Right atrium auricular region (tissue), 2 donors: ENCODE data around the gene SPATA18. TPM values are rescaled to one million over a fixed set of nuclear protein-coding genes. Genes with fewer than 3 reads are reported as not detected.

Source experiments
- DNase-seq: peaks from one replicate; pipeline ENCODE4 v3.0.0-alpha.2; 2019; ENCODE audit warnings: low spot score
- H3K27ac ChIP-seq, 2 donors: fragments of 200-600 bp; sonication (generic); 1 replicate in 1 of 2; 2 replicates in 1 of 2; pipeline ENCODE4 v1.5.1; 2016 to 2019
- H3K27me3 ChIP-seq, 2 donors: fragments of 200-600 bp; sonication (generic); one replicate each; pipeline versions ENCODE4 v1.5.1 to v1.6.0; 2017 to 2019
- H3K36me3 ChIP-seq: fragments of 200-600 bp; sonication (generic); one replicate; pipeline ENCODE4 v1.5.1; 2016
- H3K4me1 ChIP-seq, 2 donors: fragments of 200-600 bp; sonication (generic); one replicate each; pipeline versions ENCODE4 v1.5.1 to v1.6.0; 2017 to 2019
- H3K4me3 ChIP-seq, 2 donors: fragments of 200-600 bp; sonication (generic); 1 replicate in 1 of 2; 2 replicates in 1 of 2; pipeline ENCODE4 v1.5.1; 2017 to 2019; ENCODE audit warnings: mild to moderate bottlenecking in 1 of 2, moderate library complexity in 1 of 2
- H3K9me3 ChIP-seq, 2 donors: fragments of 200-600 bp; sonication (generic); one replicate each; pipeline ENCODE4 v1.5.1; 2019
- CTCF ChIP-seq, 2 donors: fragments of 200-600 bp; sonication (generic); IDR thresholded peaks; one replicate each; pipeline ENCODE4 v1.5.1; 2019; ENCODE audit warnings: antibody characterized with exemption in 2 of 2
- total RNA-seq, 2 donors: library from RNA; depleted of rRNA; stranded (reverse); fragments of >200 nt; gene quantifications; one replicate each; pipeline ENCODE4 v1.1.0, GENCODE V29; 2016

Gene SPATA18
- total RNA-seq, 2 donors from 2014 or later: 2.2 to 4.3 TPM

GRCh38 chr4:52012651-52013050 is 38.5 kb upstream of the SPATA18 start:
- H3K36me3 ChIP-seq: no peaks in the 10 kb centered on the region
- DNase-seq: no peak
- H3K4me3 ChIP-seq: no peak overlapping the region
- no peaks in the 10 kb centered on the region for H3K27me3 ChIP-seq
- H3K4me1 ChIP-seq: no peaks in the 10 kb centered on the region
- TF ChIP-seq CTCF (IDR thresholded peaks at IDR 0.05): no peak
- no peak overlapping the region for H3K27ac ChIP-seq
- no peaks in the 10 kb centered on the region for H3K9me3 ChIP-seq

- Histone ChIP-seq H3K36me3 (no peaks in the 10 kb centered on the region), H3K27ac (no peak overlapping the region), H3K27me3 (no peaks in the 10 kb centered on the region), H3K4me3 (no peak overlapping the region), H3K4me1 (no peaks in the 10 kb centered on the region), H3K9me3 (no peaks in the 10 kb centered on the region)
- no peak for TF ChIP-seq CTCF (IDR thresholded peaks at IDR 0.05)
- DNase-seq: no peak
Observed at GRCh38 chr4:52014903-52015302, 36.2 kb upstream of the SPATA18 start.

- no peak for DNase-seq
- Histone ChIP-seq H3K4me3 (no peak overlapping the region), H3K4me1 (no peaks in the 10 kb centered on the region), H3K9me3 (no peaks in the 10 kb centered on the region), H3K27ac (no peak overlapping the region), H3K27me3 (no peaks in the 10 kb centered on the region), H3K36me3 (no peaks in the 10 kb centered on the region)
- TF ChIP-seq CTCF (IDR thresholded peaks at IDR 0.05): no peak
Observed at GRCh38 chr4:52015366-52015765, 35.7 kb upstream of the SPATA18 start.

GRCh38 chr4:52016981-52017380 is 34.1 kb upstream of the SPATA18 start:
- H3K27ac ChIP-seq: no peak overlapping the region
- no peaks in the 10 kb centered on the region for H3K9me3 ChIP-seq
- H3K4me1 ChIP-seq: no peaks in the 10 kb centered on the region
- no peaks in the 10 kb centered on the region for H3K36me3 ChIP-seq
- no peak for TF ChIP-seq CTCF (IDR thresholded peaks at IDR 0.05)
- no peak overlapping the region for H3K4me3 ChIP-seq
- DNase-seq: no peak
- no peaks in the 10 kb centered on the region for H3K27me3 ChIP-seq

GRCh38 chr4:52017814-52018213 is 33.3 kb upstream of the SPATA18 start:
- Histone ChIP-seq H3K4me1 (no peaks in the 10 kb centered on the region), H3K9me3 (no peaks in the 10 kb centered on the region), H3K27me3 (no peaks in the 10 kb centered on the region), H3K4me3 (no peak overlapping the region), H3K27ac (no peak overlapping the region), H3K36me3 (peaks cover 6% of the 10 kb centered on the region)
- no peak for DNase-seq
- no peak for TF ChIP-seq CTCF (IDR thresholded peaks at IDR 0.05)

- Histone ChIP-seq H3K27ac (no peak within 1 kb of the TSS), H3K4me3 (no peak within 1 kb of the TSS), H3K36me3 (peaks cover 20% of the 10 kb centered on the region), H3K9me3 (no peaks in the 10 kb centered on the region), H3K4me1 (no peaks in the 10 kb centered on the region), H3K27me3 (no peaks in the 10 kb centered on the region)
- no peak for DNase-seq
- no peak for TF ChIP-seq CTCF (IDR thresholded peaks at IDR 0.05)
Observed at GRCh38 chr4:52019936-52020657, 31.0 kb upstream of the SPATA18 start, which contains the start of gene LRRC66. TSS of gene LRRC66 (minus strand) at chr4:52020363. CDS start at chr4:52017613, 2,750 bp downstream.
